GM20000 (cell line): ENCODE results near the gene PRR19.
"Not testable (repeated sequence)": the region's sequence is repeated elsewhere in the genome, so short reads cannot be mapped to it uniquely, and the experiment has no call there.

ENCODE experiments used
- DNase-seq: peaks from one replicate; pipeline ENCODE4 v3.0.0; 2012; ENCODE audit warnings: low spot score
- TF ChIP-seq, protein P1 (sequence below): IDR thresholded peaks from 2 replicates; pipeline ENCODE4 v1.5.1; 2012; ENCODE audit warnings: mild to moderate bottlenecking, control low read depth; ENCODE audit errors: extremely low read depth, missing control alignments

PRR19 gene

GRCh38 chr19:42333018-42333417 lies 31.1 kb downstream of the PRR19 start:
- no peak for DNase-seq
- TF ChIP-seq, protein P1, sequence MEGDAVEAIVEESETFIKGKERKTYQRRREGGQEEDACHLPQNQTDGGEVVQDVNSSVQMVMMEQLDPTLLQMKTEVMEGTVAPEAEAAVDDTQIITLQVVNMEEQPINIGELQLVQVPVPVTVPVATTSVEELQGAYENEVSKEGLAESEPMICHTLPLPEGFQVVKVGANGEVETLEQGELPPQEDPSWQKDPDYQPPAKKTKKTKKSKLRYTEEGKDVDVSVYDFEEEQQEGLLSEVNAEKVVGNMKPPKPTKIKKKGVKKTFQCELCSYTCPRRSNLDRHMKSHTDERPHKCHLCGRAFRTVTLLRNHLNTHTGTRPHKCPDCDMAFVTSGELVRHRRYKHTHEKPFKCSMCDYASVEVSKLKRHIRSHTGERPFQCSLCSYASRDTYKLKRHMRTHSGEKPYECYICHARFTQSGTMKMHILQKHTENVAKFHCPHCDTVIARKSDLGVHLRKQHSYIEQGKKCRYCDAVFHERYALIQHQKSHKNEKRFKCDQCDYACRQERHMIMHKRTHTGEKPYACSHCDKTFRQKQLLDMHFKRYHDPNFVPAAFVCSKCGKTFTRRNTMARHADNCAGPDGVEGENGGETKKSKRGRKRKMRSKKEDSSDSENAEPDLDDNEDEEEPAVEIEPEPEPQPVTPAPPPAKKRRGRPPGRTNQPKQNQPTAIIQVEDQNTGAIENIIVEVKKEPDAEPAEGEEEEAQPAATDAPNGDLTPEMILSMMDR, result no peak

- TF ChIP-seq, protein P1, result no peak
- DNase-seq, result no peak
These were observed 32.2 kb downstream of the PRR19 start for GRCh38 chr19:42333975-42334696.

- TF ChIP-seq, protein P1, result no peak
- no peak for DNase-seq
These were observed 32.9 kb downstream of the PRR19 start for GRCh38 chr19:42334697-42335373.

- DNase-seq, result no peak
These were observed 33.5 kb downstream of the PRR19 start for GRCh38 chr19:42335374-42335936.

GRCh38 chr19:42335971-42336370 lies 34.0 kb downstream of the PRR19 start:
- TF ChIP-seq, protein P1, result no peak
- no peak for DNase-seq

More at GRCh38 chr19:42335374-42335936, 33.5 kb downstream of the PRR19 start:
- TF ChIP-seq, protein P1, result no peak

GRCh38 chr19:42339126-42339860 lies 37.4 kb downstream of the PRR19 start:
- DNase-seq, result not testable (repeated sequence)

DNA sequence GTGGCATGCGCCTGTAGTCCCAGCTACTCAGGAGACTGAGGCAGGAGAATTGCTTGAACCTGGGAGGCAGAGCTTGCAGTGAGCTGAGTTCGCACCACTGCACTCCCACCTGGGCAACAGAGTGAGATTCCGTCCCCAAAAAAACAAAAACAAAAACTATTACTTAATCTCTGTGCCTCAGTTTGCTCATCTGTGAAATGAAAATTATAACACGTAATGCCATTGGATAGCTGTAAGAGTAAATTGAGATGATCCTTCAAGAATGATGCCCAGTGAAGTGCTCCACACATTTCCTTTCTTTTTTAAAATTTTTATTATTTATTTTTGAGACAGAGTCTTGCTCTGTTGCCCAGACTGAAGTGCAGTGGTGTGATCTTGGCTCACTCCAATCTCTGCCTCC lies 38.0 kb downstream of the PRR19 start:
- not testable (repeated sequence) for DNase-seq
